Measurements from ENCODE around the gene WDR33. TPM values are rescaled to one million over a fixed set of nuclear protein-coding genes. Genes with fewer than 3 reads are reported as not detected.
A peak's percentile ranks its signal among the peaks of the same experiment; 100 is the strongest.

WDR33 gene
- total RNA-seq, 4 donors from 2014 or later = 41.3 to 51.6 (median 45.1) TPM

- Histone ChIP-seq H3K4me3 (no peak overlapping the region), H3K36me3 (no peaks in the 10 kb centered on the region), H3K27me3 (no peaks in the 10 kb centered on the region), H3K27ac (peak overlapping the region in 2 of 4 donors; percentile 48 to 73), H3K9me3 (no peaks in the 10 kb centered on the region), H3K4me1 (peaks cover 0 to 30% (median 0%) of the 10 kb centered on the region in 4 donors)
- DNase-seq = peak in 2 of 3 donors; percentile 38 to 39
- TF ChIP-seq POLR2A (IDR thresholded peaks at IDR 0.05) = no peak
- no peak for TF ChIP-seq CTCF (IDR thresholded peaks at IDR 0.05)
Observed at GRCh38 chr2:127662937-127663565, 147.9 kb downstream of the WDR33 start.

- H3K27me3 ChIP-seq = no peaks in the 10 kb centered on the region
- peak in 2 of 3 donors; percentile 43 to 50 for DNase-seq
- peaks cover 0 to 30% (median 0%) of the 10 kb centered on the region in 4 donors for H3K4me1 ChIP-seq
- no peak overlapping the region for H3K4me3 ChIP-seq
- H3K27ac ChIP-seq = peak overlapping the region in 3 of 4 donors; percentile 4 to 85 (median 55)
- H3K9me3 ChIP-seq = no peaks in the 10 kb centered on the region
- TF ChIP-seq CTCF (IDR thresholded peaks at IDR 0.05) = no peak
- no peak for TF ChIP-seq POLR2A (IDR thresholded peaks at IDR 0.05)
- no peaks in the 10 kb centered on the region for H3K36me3 ChIP-seq
Observed at GRCh38 chr2:127661949-127662510, 148.9 kb downstream of the WDR33 start.

GRCh38 chr2:127661072-127661649 lies 149.8 kb downstream of the WDR33 start:
- no peaks in the 10 kb centered on the region for H3K9me3 ChIP-seq
- no peaks in the 10 kb centered on the region for H3K36me3 ChIP-seq
- TF ChIP-seq CTCF (IDR thresholded peaks at IDR 0.05) (no peak), POLR2A (IDR thresholded peaks at IDR 0.05) (no peak)
- peak overlapping the region in 3 of 4 donors; percentile 4 to 85 (median 55) for H3K27ac ChIP-seq
- DNase-seq = peak in 1 of 3 donors; percentile 34
- peaks cover 0 to 30% (median 0%) of the 10 kb centered on the region in 4 donors for H3K4me1 ChIP-seq
- H3K4me3 ChIP-seq = no peak overlapping the region
- no peaks in the 10 kb centered on the region for H3K27me3 ChIP-seq

- TF ChIP-seq CTCF (IDR thresholded peaks at IDR 0.05) (no peak), POLR2A (IDR thresholded peaks at IDR 0.05) (no peak)
- peak overlapping the region in 2 of 4 donors; percentile 55 to 85 for H3K27ac ChIP-seq
- no peak overlapping the region for H3K4me3 ChIP-seq
- no peaks in the 10 kb centered on the region for H3K36me3 ChIP-seq
- no peak for DNase-seq
- no peaks in the 10 kb centered on the region for H3K9me3 ChIP-seq
- no peaks in the 10 kb centered on the region for H3K27me3 ChIP-seq
- H3K4me1 ChIP-seq = peaks cover 0 to 30% (median 0%) of the 10 kb centered on the region in 4 donors
Observed at GRCh38 chr2:127660291-127660578, 150.7 kb downstream of the WDR33 start.

- DNase-seq = peak in 1 of 3 donors; percentile 40
- TF ChIP-seq CTCF (IDR thresholded peaks at IDR 0.05) (no peak), POLR2A (IDR thresholded peaks at IDR 0.05) (no peak)
- Histone ChIP-seq H3K27ac (peak overlapping the region in 2 of 4 donors; percentile 55 to 85), H3K4me1 (peaks cover 0 to 30% (median 0%) of the 10 kb centered on the region in 4 donors), H3K27me3 (no peaks in the 10 kb centered on the region), H3K4me3 (no peak overlapping the region), H3K36me3 (peaks cover 0 to 1% (median 0%) of the 10 kb centered on the region in 3 donors), H3K9me3 (no peaks in the 10 kb centered on the region)
Observed at GRCh38 chr2:127659408-127660290, 151.3 kb downstream of the WDR33 start.
